Measurements from ENCODE around the gene S100A10.

S100A10 gene

GRCh38 chr1:152026895-152027294 is 33.2 kb upstream of the S100A10 start:
- WGBS (ENCODE audit: extremely low coverage, insufficient coverage, insufficient read length): no CpG with 5 or more reads among the region's 3 CpGs
- H3K23ac ChIP-seq (ENCODE audit: low read length): no peak overlapping the region
- no peak overlapping the region for H2BK120ac ChIP-seq (ENCODE audit: insufficient read depth, low read length, poor library complexity)
- H3K27ac ChIP-seq (ENCODE audit: low read depth, low read length): no peak overlapping the region
- no peaks in the 10 kb centered on the region for H3K9me3 ChIP-seq (ENCODE audit: insufficient read depth, low read depth, low read length)
- DNase-seq: no peak
- H3K36me3 ChIP-seq (ENCODE audit: control insufficient read depth in 1 of 2, insufficient read depth in 2 of 2, low read length in 2 of 2): peaks cover 0 to 7% of the 10 kb centered on the region in 2 experiments
- no peak overlapping the region for H3K9ac ChIP-seq (ENCODE audit: low read length)
- H3K4me2 ChIP-seq (ENCODE audit: low read length): no peak overlapping the region
- no peak overlapping the region for H4K91ac ChIP-seq (ENCODE audit: low read depth, low read length)
- H3K79me1 ChIP-seq (ENCODE audit: low read length): no peaks in the 10 kb centered on the region
- no peak overlapping the region for H3K14ac ChIP-seq (ENCODE audit: low read length)
- H4K8ac ChIP-seq (ENCODE audit: low read depth, low read length): no peak overlapping the region
- no peak overlapping the region for H2BK12ac ChIP-seq (ENCODE audit: low read length)
- H2BK5ac ChIP-seq (ENCODE audit: low read depth, low read length, poor library complexity): no peak overlapping the region
- H4K12ac ChIP-seq (ENCODE audit: low read depth, low read length): no peak overlapping the region
- no peaks in the 10 kb centered on the region for H3K79me2 ChIP-seq (ENCODE audit: control insufficient read depth, insufficient read depth, low read length, poor library complexity)
- H3K4me3 ChIP-seq (ENCODE audit: low read depth, low read length): no peak overlapping the region
- H3K18ac ChIP-seq (ENCODE audit: low read length): no peak overlapping the region
- H2AK5ac ChIP-seq (ENCODE audit: low read length): no peak overlapping the region
- H3K4ac ChIP-seq (ENCODE audit: low read depth, low read length): no peak overlapping the region
- H2AFZ ChIP-seq (ENCODE audit: insufficient read depth, low read length, poor library complexity): no peak overlapping the region
- H3K4me1 ChIP-seq (ENCODE audit: control insufficient read depth in 1 of 2, insufficient read depth in 2 of 2, low read length in 2 of 2): peaks cover 8 to 11% of the 10 kb centered on the region in 2 experiments
- H3K27me3 ChIP-seq (ENCODE audit: insufficient read depth, low read length): no peaks in the 10 kb centered on the region

- H4K8ac ChIP-seq (ENCODE audit: low read depth, low read length): no peak overlapping the region
- no peaks in the 10 kb centered on the region for H3K9me3 ChIP-seq (ENCODE audit: insufficient read depth, low read depth, low read length)
- H3K4me2 ChIP-seq (ENCODE audit: low read length): no peak overlapping the region
- no peak overlapping the region for H3K4me3 ChIP-seq (ENCODE audit: low read depth, low read length)
- H3K4me1 ChIP-seq (ENCODE audit: control insufficient read depth in 1 of 2, insufficient read depth in 2 of 2, low read length in 2 of 2): peaks cover 11 to 17% of the 10 kb centered on the region in 2 experiments
- H2BK5ac ChIP-seq (ENCODE audit: low read depth, low read length, poor library complexity): no peak overlapping the region
- no peak overlapping the region for H2AK5ac ChIP-seq (ENCODE audit: low read length)
- DNase-seq: no peak
- no peak overlapping the region for H3K14ac ChIP-seq (ENCODE audit: low read length)
- no peaks in the 10 kb centered on the region for H3K36me3 ChIP-seq (ENCODE audit: control insufficient read depth in 1 of 2, insufficient read depth in 2 of 2, low read length in 2 of 2)
- no peak overlapping the region for H2BK12ac ChIP-seq (ENCODE audit: low read length)
- H4K12ac ChIP-seq (ENCODE audit: low read depth, low read length): no peak overlapping the region
- WGBS (ENCODE audit: extremely low coverage, insufficient coverage, insufficient read length): no CpG with 5 or more reads among the region's 4 CpGs
- H3K23ac ChIP-seq (ENCODE audit: low read length): no peak overlapping the region
- H4K91ac ChIP-seq (ENCODE audit: low read depth, low read length): no peak overlapping the region
- no peak overlapping the region for H3K27ac ChIP-seq (ENCODE audit: low read depth, low read length)
- H3K18ac ChIP-seq (ENCODE audit: low read length): no peak overlapping the region
- no peak overlapping the region for H3K9ac ChIP-seq (ENCODE audit: low read length)
- no peak overlapping the region for H2BK120ac ChIP-seq (ENCODE audit: insufficient read depth, low read length, poor library complexity)
- no peak overlapping the region for H3K4ac ChIP-seq (ENCODE audit: low read depth, low read length)
- no peak overlapping the region for H2AFZ ChIP-seq (ENCODE audit: insufficient read depth, low read length, poor library complexity)
- no peaks in the 10 kb centered on the region for H3K27me3 ChIP-seq (ENCODE audit: insufficient read depth, low read length)
- H3K79me1 ChIP-seq (ENCODE audit: low read length): no peaks in the 10 kb centered on the region
- no peaks in the 10 kb centered on the region for H3K79me2 ChIP-seq (ENCODE audit: control insufficient read depth, insufficient read depth, low read length, poor library complexity)
Observed at GRCh38 chr1:152024223-152024622, 30.6 kb upstream of the S100A10 start.

GRCh38 chr1:152023221-152023620 is 29.6 kb upstream of the S100A10 start:
- Histone ChIP-seq H2AFZ (ENCODE audit: insufficient read depth, low read length, poor library complexity) (no peak overlapping the region), H3K4me1 (ENCODE audit: control insufficient read depth in 1 of 2, insufficient read depth in 2 of 2, low read length in 2 of 2) (peaks cover 9 to 17% of the 10 kb centered on the region in 2 experiments), H3K79me2 (ENCODE audit: control insufficient read depth, insufficient read depth, low read length, poor library complexity) (no peaks in the 10 kb centered on the region), H2BK120ac (ENCODE audit: insufficient read depth, low read length, poor library complexity) (no peak overlapping the region), H4K91ac (ENCODE audit: low read depth, low read length) (no peak overlapping the region), H3K4me2 (ENCODE audit: low read length) (no peak overlapping the region), H3K9ac (ENCODE audit: low read length) (no peak overlapping the region), H2BK12ac (ENCODE audit: low read length) (no peak overlapping the region), H3K27ac (ENCODE audit: low read depth, low read length) (no peak overlapping the region), H3K36me3 (ENCODE audit: control insufficient read depth in 1 of 2, insufficient read depth in 2 of 2, low read length in 2 of 2) (no peaks in the 10 kb centered on the region), H3K14ac (ENCODE audit: low read length) (no peak overlapping the region), H4K12ac (ENCODE audit: low read depth, low read length) (no peak overlapping the region), H4K8ac (ENCODE audit: low read depth, low read length) (no peak overlapping the region), H3K4me3 (ENCODE audit: low read depth, low read length) (no peak overlapping the region), H3K23ac (ENCODE audit: low read length) (no peak overlapping the region), H3K4ac (ENCODE audit: low read depth, low read length) (no peak overlapping the region), H3K79me1 (ENCODE audit: low read length) (no peaks in the 10 kb centered on the region), H3K9me3 (ENCODE audit: insufficient read depth, low read depth, low read length) (no peaks in the 10 kb centered on the region), H3K18ac (ENCODE audit: low read length) (no peak overlapping the region), H3K27me3 (ENCODE audit: insufficient read depth, low read length) (no peaks in the 10 kb centered on the region), H2AK5ac (ENCODE audit: low read length) (no peak overlapping the region), H2BK5ac (ENCODE audit: low read depth, low read length, poor library complexity) (no peak overlapping the region)
- DNase-seq: no peak
- no CpG with 5 or more reads among the region's 4 CpGs for WGBS (ENCODE audit: extremely low coverage, insufficient coverage, insufficient read length)

GRCh38 chr1:152022474-152022873 is 28.8 kb upstream of the S100A10 start:
- no peaks in the 10 kb centered on the region for H3K27me3 ChIP-seq (ENCODE audit: insufficient read depth, low read length)
- H3K79me2 ChIP-seq (ENCODE audit: control insufficient read depth, insufficient read depth, low read length, poor library complexity): no peaks in the 10 kb centered on the region
- peaks cover 9 to 17% of the 10 kb centered on the region in 2 experiments for H3K4me1 ChIP-seq (ENCODE audit: control insufficient read depth in 1 of 2, insufficient read depth in 2 of 2, low read length in 2 of 2)
- H4K91ac ChIP-seq (ENCODE audit: low read depth, low read length): no peak overlapping the region
- no peak overlapping the region for H3K4me2 ChIP-seq (ENCODE audit: low read length)
- H3K18ac ChIP-seq (ENCODE audit: low read length): no peak overlapping the region
- H3K23ac ChIP-seq (ENCODE audit: low read length): no peak overlapping the region
- no peak overlapping the region for H3K4me3 ChIP-seq (ENCODE audit: low read depth, low read length)
- H3K36me3 ChIP-seq (ENCODE audit: control insufficient read depth in 1 of 2, insufficient read depth in 2 of 2, low read length in 2 of 2): no peaks in the 10 kb centered on the region
- H2BK120ac ChIP-seq (ENCODE audit: insufficient read depth, low read length, poor library complexity): no peak overlapping the region
- H2BK5ac ChIP-seq (ENCODE audit: low read depth, low read length, poor library complexity): no peak overlapping the region
- no peak overlapping the region for H2AFZ ChIP-seq (ENCODE audit: insufficient read depth, low read length, poor library complexity)
- H4K8ac ChIP-seq (ENCODE audit: low read depth, low read length): no peak overlapping the region
- H3K4ac ChIP-seq (ENCODE audit: low read depth, low read length): no peak overlapping the region
- no peak overlapping the region for H3K27ac ChIP-seq (ENCODE audit: low read depth, low read length)
- no peak overlapping the region for H3K9ac ChIP-seq (ENCODE audit: low read length)
- H4K12ac ChIP-seq (ENCODE audit: low read depth, low read length): no peak overlapping the region
- no peak overlapping the region for H3K14ac ChIP-seq (ENCODE audit: low read length)
- H2BK12ac ChIP-seq (ENCODE audit: low read length): no peak overlapping the region
- DNase-seq: no peak
- H2AK5ac ChIP-seq (ENCODE audit: low read length): no peak overlapping the region
- no peaks in the 10 kb centered on the region for H3K79me1 ChIP-seq (ENCODE audit: low read length)
- no peaks in the 10 kb centered on the region for H3K9me3 ChIP-seq (ENCODE audit: insufficient read depth, low read depth, low read length)
- no CpG with 5 or more reads among the region's 3 CpGs for whole genome bisulfite sequencing (ENCODE audit: extremely low coverage, insufficient coverage, insufficient read length)
